NCI-H446 (cell line): ENCODE data around the gene ADGRE2.
"Not testable (repeated sequence)": the region's sequence is repeated elsewhere in the genome, so short reads cannot be mapped to it uniquely, and the experiment has no call there.

Source experiments
- DNase-seq, 2 experiments: peaks; one replicate each; lab custom pipeline; 2025; lab: John Stamatoyannopoulos, UW

Gene ADGRE2

GRCh38 chr19:14779151-14779550 lies 791 bp upstream of the ADGRE2 start:
- DNase-seq = no peak

- not testable (repeated sequence) for DNase-seq
These were observed 715 bp downstream of the ADGRE2 start for GRCh38 chr19:14777645-14778044.

- no peak for DNase-seq
These were observed 2.3 kb downstream of the ADGRE2 start for GRCh38 chr19:14775869-14776586.

- not testable (repeated sequence) for DNase-seq
These were observed 3.0 kb downstream of the ADGRE2 start for GRCh38 chr19:14775326-14775725.

- DNase-seq = no peak
These were observed 4.0 kb downstream of the ADGRE2 start for GRCh38 chr19:14774373-14774772.

GRCh38 chr19:14773722-14774121 lies 4.6 kb downstream of the ADGRE2 start:
- not testable (repeated sequence) for DNase-seq

- DNase-seq = no peak
These were observed 5.4 kb downstream of the ADGRE2 start for GRCh38 chr19:14772995-14773394.

GRCh38 chr19:14772467-14772866 lies 5.9 kb downstream of the ADGRE2 start:
- DNase-seq = no peak

GRCh38 chr19:14770944-14771839 lies 7.2 kb downstream of the ADGRE2 start:
- DNase-seq = no peak

- DNase-seq = no peak
These were observed 8.2 kb downstream of the ADGRE2 start for GRCh38 chr19:14770136-14770535.

GRCh38 chr19:14769201-14769600 lies 9.2 kb downstream of the ADGRE2 start:
- no peak for DNase-seq

GRCh38 chr19:14768001-14768400 lies 10.4 kb downstream of the ADGRE2 start:
- DNase-seq = no peak

- no peak for DNase-seq
These were observed 10.8 kb downstream of the ADGRE2 start for GRCh38 chr19:14767466-14767971.

GRCh38 chr19:14765841-14766240 lies 12.5 kb downstream of the ADGRE2 start:
- not testable (repeated sequence) for DNase-seq

GRCh38 chr19:14765403-14765802 lies 13.0 kb downstream of the ADGRE2 start:
- not testable (repeated sequence) for DNase-seq

GRCh38 chr19:14764401-14764800 lies 14.0 kb downstream of the ADGRE2 start:
- no peak for DNase-seq

GRCh38 chr19:14763497-14764145 lies 14.7 kb downstream of the ADGRE2 start:
- DNase-seq = no peak

GRCh38 chr19:14762111-14762510 lies 16.2 kb downstream of the ADGRE2 start:
- no peak for DNase-seq

- no peak for DNase-seq
These were observed 16.8 kb downstream of the ADGRE2 start for GRCh38 chr19:14761607-14762006.

- DNase-seq = no peak
These were observed 19.5 kb downstream of the ADGRE2 start for GRCh38 chr19:14758816-14759215.

GRCh38 chr19:14748601-14749000 lies 29.8 kb downstream of the ADGRE2 start:
- no peak for DNase-seq

- DNase-seq = no peak
These were observed 31.5 kb downstream of the ADGRE2 start for GRCh38 chr19:14746886-14747285.
